ENCODE measurements around the gene ZNF438. TPM values are rescaled to one million over a fixed set of nuclear protein-coding genes. Genes with fewer than 3 reads are reported as not detected.
A peak's percentile ranks its signal among the peaks of the same experiment; 100 is the strongest.
"Not testable (repeated sequence)": the region's sequence is repeated elsewhere in the genome, so short reads cannot be mapped to it uniquely, and the experiment has no call there.

The ZNF438 gene
- total and polyA plus RNA-seq, 2 of the 4 experiments (the other 2 are of a cell fraction): 1.8 to 2.9 TPM

DNA sequence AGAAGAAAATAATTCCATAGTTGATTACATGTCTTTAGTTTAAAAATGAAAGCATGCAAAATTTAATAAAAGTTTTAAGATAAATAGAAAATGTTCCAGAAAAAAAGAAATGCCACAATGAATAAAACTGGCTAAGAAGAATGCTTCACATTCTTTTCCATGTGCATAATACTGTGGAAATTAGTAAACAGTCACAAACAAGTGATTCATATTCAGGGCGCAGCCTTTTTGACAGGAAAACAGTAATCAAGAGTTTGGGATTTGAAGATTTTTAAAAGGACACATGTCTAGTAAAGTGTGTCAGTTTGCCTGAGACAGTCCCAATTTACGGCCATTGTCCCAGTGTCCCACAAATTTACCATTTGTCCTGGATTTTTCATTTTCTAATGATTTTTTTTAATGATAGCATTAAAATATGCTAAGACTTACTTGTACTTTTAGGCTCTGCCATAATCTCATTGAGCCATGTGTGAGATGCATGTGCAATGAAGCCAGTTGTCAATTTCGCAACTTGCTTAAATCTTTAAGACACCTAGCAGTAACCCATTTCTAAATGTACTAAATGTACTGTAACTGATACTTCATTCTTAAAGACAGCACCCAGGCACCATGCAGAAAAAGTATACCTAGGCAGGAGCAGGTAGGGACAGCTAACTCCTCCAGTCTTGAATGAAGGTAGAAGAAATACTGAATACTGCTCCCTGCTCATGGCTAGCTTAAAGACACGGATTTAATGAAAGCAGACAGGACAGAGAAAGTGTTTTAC is 46.9 kb downstream of the ZNF438 start:
- ChIA-PET CTCF (interaction anchor here (1.6 kb wide), 1 partner anchor 47 kb away, joined by 5 read pairs; the partner anchor contains the start of gene ZNF438), POLR2A (ENCODE audit: unreplicated experiment) (no interaction called here)
- in situ Hi-C loops (cut with MboI; ENCODE audit: low sequenced_read_pairs): no loop called here
- TF ChIP-seq MAFK (IDR thresholded peaks at IDR 0.05; ENCODE audit: low read depth, low read length) (no peak), CEBPB (IDR thresholded peaks at IDR 0.05; ENCODE audit: low read depth, low read length) (peak; percentile 80), RAD21 (IDR thresholded peaks at IDR 0.05; ENCODE audit: low read length) (no peak), FOS (IDR thresholded peaks at IDR 0.05; ENCODE audit: low read depth, low read length) (no peak), POLR2A (IDR thresholded peaks at IDR 0.05; ENCODE audit: low read depth, low read length) (no peak), MXI1 (IDR thresholded peaks at IDR 0.05; ENCODE audit: borderline replicate concordance, low read depth, low read length) (no peak), RCOR1 (IDR thresholded peaks at IDR 0.05; ENCODE audit: insufficient replicate concordance, low read length) (no peak)
- no peaks in the 10 kb centered on the region for H4K20me1 ChIP-seq (ENCODE audit: insufficient read depth, low read length)
- DNase-seq: no peak
- peak overlapping the region; percentile 69 for H4K5ac ChIP-seq (ENCODE audit: low read depth, low read length)
- H2BK120ac ChIP-seq (ENCODE audit: low read depth, low read length): peak overlapping the region; percentile 95
- peak overlapping the region; percentile 78 for H3K56ac ChIP-seq (ENCODE audit: extremely low read depth, insufficient read depth, low read length)
- H4K8ac ChIP-seq (ENCODE audit: low read depth in 2 of 2, low read length in 2 of 2): peak overlapping the region; percentile 88 to 90
- no peaks in the 10 kb centered on the region for H3K9me3 ChIP-seq (ENCODE audit: control insufficient read depth, insufficient read depth, low read length)
- peak overlapping the region; percentile 55; the same call in 2 of the 3 replicates for H2BK15ac ChIP-seq (ENCODE audit: low read depth, low read length)
- no peaks in the 10 kb centered on the region for H3K36me3 ChIP-seq (ENCODE audit: control insufficient read depth, insufficient read depth, low read length)
- H3K27me3 ChIP-seq (ENCODE audit: control insufficient read depth, insufficient read depth, low read length): no peaks in the 10 kb centered on the region
- dilution Hi-C loops (cut with HindIII; ENCODE audit: low sequenced_read_pairs, unreplicated experiment): no loop called here
- H3K9me1 ChIP-seq (ENCODE audit: insufficient read depth, low read length): peaks cover 3% of the 10 kb centered on the region; the same call in 1 of the 2 replicates
- no CpG with 5 or more reads among the region's 4 CpGs for WGBS, 2 experiments (ENCODE audit: extremely low coverage in 2 of 2, insufficient read length in 1 of 2)
- H3K18ac ChIP-seq (ENCODE audit: low read depth, low read length): peak overlapping the region; percentile 72
- intact Hi-C loops (cut with micrococcal nuclease): no loop called here
- no peak overlapping the region for H2AFZ ChIP-seq (replicated peaks; ENCODE audit: low read length, poor library complexity)
- H3K23ac ChIP-seq (ENCODE audit: low read depth, low read length): peak overlapping the region; percentile 85; the same call in 1 of the 2 replicates
- H2BK20ac ChIP-seq (ENCODE audit: low read depth, low read length): peak overlapping the region; percentile 99
- peak overlapping the region; percentile 12; the same call in 1 of the 2 replicates for H3K9ac ChIP-seq (ENCODE audit: low read depth, low read length)
- H3K27ac ChIP-seq (ENCODE audit: insufficient read depth, low read length): peak overlapping the region; percentile 88
- H3K4me3 ChIP-seq (ENCODE audit: insufficient read depth, low read depth, low read length): no peak overlapping the region
- H2AK5ac ChIP-seq (ENCODE audit: low read depth, low read length): peak overlapping the region; percentile 98
- H4K91ac ChIP-seq (ENCODE audit: insufficient read depth, low read depth, low read length): peak overlapping the region; percentile 91
- H3K79me1 ChIP-seq (ENCODE audit: low read depth in 1 of 2, low read length in 2 of 2): peaks cover 8 to 34% of the 10 kb centered on the region in 2 experiments
- H3K4me2 ChIP-seq (ENCODE audit: low read depth, low read length): peak overlapping the region; percentile 41; the same call in 1 of the 2 replicates
- ATAC-seq (ENCODE audit: low read depth): peak; percentile 38; the same call in 1 of the 2 replicates
- H3K4ac ChIP-seq (ENCODE audit: low read depth, low read length): peak overlapping the region; percentile 94
- peak overlapping the region; percentile 95 for H2BK5ac ChIP-seq (ENCODE audit: low read depth, low read length, poor library complexity, severe bottlenecking)
- no peak overlapping the region for H2AK9ac ChIP-seq (replicated peaks; ENCODE audit: low read depth, low read length, poor library complexity)
- H3K4me1 ChIP-seq (ENCODE audit: control insufficient read depth, insufficient read depth, low read length): peaks cover 8% of the 10 kb centered on the region
- BruUV-seq (replicated peaks): no TSS peak
- H3K14ac ChIP-seq (replicated peaks; ENCODE audit: low read depth, low read length): peak overlapping the region; percentile 94

DNA sequence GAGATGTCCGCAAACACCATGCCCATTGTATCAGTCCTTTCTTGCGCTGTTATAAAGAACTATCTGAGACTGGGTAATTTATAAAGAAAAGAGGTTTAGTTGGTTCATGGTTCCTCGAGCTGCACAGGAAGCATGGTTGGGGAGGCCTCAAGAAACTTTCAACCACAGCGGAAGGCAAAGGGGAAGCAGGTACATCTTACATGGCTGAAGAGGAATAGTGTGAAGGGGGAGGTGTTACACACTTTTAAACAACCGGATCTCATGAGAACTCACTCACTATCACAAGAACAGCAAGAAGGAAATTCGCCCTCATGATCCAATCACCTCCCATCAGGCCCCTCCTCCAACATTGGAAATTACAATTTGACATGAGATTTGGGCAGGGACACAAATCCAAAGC is 48.5 kb downstream of the ZNF438 start:
- Histone ChIP-seq H3K23ac (ENCODE audit: low read depth, low read length) (peak overlapping the region; percentile 23; the same call in 1 of the 2 replicates), H2BK20ac (ENCODE audit: low read depth, low read length) (peak overlapping the region; percentile 89), H3K14ac (replicated peaks; ENCODE audit: low read depth, low read length) (peak overlapping the region; percentile 99), H2BK120ac (ENCODE audit: low read depth, low read length) (peak overlapping the region; percentile 93), H3K79me1 (ENCODE audit: low read depth in 1 of 2, low read length in 2 of 2) (peaks cover 8 to 34% of the 10 kb centered on the region in 2 experiments), H3K4ac (ENCODE audit: low read depth, low read length) (peak overlapping the region; percentile 87), H2AK5ac (ENCODE audit: low read depth, low read length) (peak overlapping the region; percentile 51), H2BK5ac (ENCODE audit: low read depth, low read length, poor library complexity, severe bottlenecking) (peak overlapping the region; percentile 63), H2BK15ac (ENCODE audit: low read depth, low read length) (peak overlapping the region; percentile 81; the same call in 2 of the 3 replicates), H4K8ac (ENCODE audit: low read depth in 2 of 2, low read length in 2 of 2) (peak overlapping the region in 1 of 2 experiments; percentile 41; a peak in 1 of 4 replicates), H3K18ac (ENCODE audit: low read depth, low read length) (peak overlapping the region; percentile 42; the same call in 1 of the 2 replicates), H4K5ac (ENCODE audit: low read depth, low read length) (0 out of 2 replicates have a peak overlapping the region, but pooled peaks have one; percentile 26), H4K91ac (ENCODE audit: insufficient read depth, low read depth, low read length) (peak overlapping the region; percentile 35)
- H3K9me3 ChIP-seq (ENCODE audit: control insufficient read depth, insufficient read depth, low read length); H4K20me1 ChIP-seq (ENCODE audit: insufficient read depth, low read length); intact Hi-C loops (cut with micrococcal nuclease); POLR2A ChIA-PET (ENCODE audit: unreplicated experiment); H3K27ac ChIP-seq (ENCODE audit: insufficient read depth, low read length); H3K9me1 ChIP-seq (ENCODE audit: insufficient read depth, low read length); DNase-seq; H2AFZ ChIP-seq (replicated peaks; ENCODE audit: low read length, poor library complexity); H3K4me2 ChIP-seq (ENCODE audit: low read depth, low read length); H2AK9ac ChIP-seq (replicated peaks; ENCODE audit: low read depth, low read length, poor library complexity); H3K9ac ChIP-seq (ENCODE audit: low read depth, low read length); H3K4me1 ChIP-seq (ENCODE audit: control insufficient read depth, insufficient read depth, low read length); in situ Hi-C loops (cut with MboI; ENCODE audit: low sequenced_read_pairs); H3K27me3 ChIP-seq (ENCODE audit: control insufficient read depth, insufficient read depth, low read length); dilution Hi-C loops (cut with HindIII; ENCODE audit: low sequenced_read_pairs, unreplicated experiment); CTCF ChIA-PET; BruUV-seq (replicated peaks); H3K4me3 ChIP-seq (ENCODE audit: insufficient read depth, low read depth, low read length); ATAC-seq (ENCODE audit: low read depth); H3K36me3 ChIP-seq (ENCODE audit: control insufficient read depth, insufficient read depth, low read length); H3K56ac ChIP-seq (ENCODE audit: extremely low read depth, insufficient read depth, low read length): not testable (repeated sequence)
- no CpG with 5 or more reads among the region's 6 CpGs for WGBS, 2 experiments (ENCODE audit: extremely low coverage in 2 of 2, insufficient read length in 1 of 2)
